ENCODE results near the gene SMIM1. TPM values are rescaled to one million over a fixed set of nuclear protein-coding genes. Genes with fewer than 3 reads are reported as not detected.

SMIM1 gene
- total and polyA plus RNA-seq, 2 donors (not counting 1 experiment from before 2014, with no cell fraction given), result 2.0 TPM; not detected in 1

GRCh38 chr1:3738943-3739342 lies 33.6 kb upstream of the SMIM1 start:
- no peaks in the 10 kb centered on the region for H3K27me3 ChIP-seq (ENCODE audit: control insufficient read depth, insufficient read depth, low read length)
- no peaks in the 10 kb centered on the region for H3K9me3 ChIP-seq (ENCODE audit: control insufficient read depth, insufficient read depth, low read depth, low read length)
- H3K27ac ChIP-seq (ENCODE audit: insufficient read depth, low read length), result no peak overlapping the region
- no peaks in the 10 kb centered on the region for H4K20me1 ChIP-seq (ENCODE audit: control insufficient read depth, extremely low read depth, insufficient read depth, low read length)
- no peak overlapping the region for H3K4me3 ChIP-seq (replicated peaks in 1 of 4; ENCODE audit: control extremely low read depth in 1 of 4, insufficient read depth in 1 of 4, low read depth in 3 of 4, low read length in 4 of 4)
- peaks cover 13% of the 10 kb centered on the region for H3K36me3 ChIP-seq (ENCODE audit: control insufficient read depth, insufficient read depth, low read length)
- H3K79me2 ChIP-seq (ENCODE audit: control insufficient read depth, insufficient read depth, low read length), result no peaks in the 10 kb centered on the region
- H3K4me2 ChIP-seq (ENCODE audit: extremely low read depth, insufficient read depth, low read length), result no peak overlapping the region
- H3K9ac ChIP-seq (ENCODE audit: insufficient read depth, low read length), result no peak overlapping the region
- no peak overlapping the region for H2AFZ ChIP-seq (ENCODE audit: low read length)
- TF ChIP-seq CTCF (conservative IDR thresholded peaks at IDR 0.05 in 1 of 2, IDR thresholded peaks at IDR 0.05 in 1 of 2; ENCODE audit: low read depth in 1 of 2, low read length in 2 of 2), result no peak
- TF ChIP-seq EZH2 (IDR thresholded peaks at IDR 0.05; ENCODE audit: low read length, missing control alignments), result no peak
- DNase-seq (ENCODE audit: low read depth in 2 of 2), result no peak
- H3K4me1 ChIP-seq (ENCODE audit: control insufficient read depth, extremely low read depth, insufficient read depth, low read length), result no peaks in the 10 kb centered on the region

GRCh38 chr1:3740042-3740441 lies 32.5 kb upstream of the SMIM1 start:
- no peaks in the 10 kb centered on the region for H3K27me3 ChIP-seq (ENCODE audit: control insufficient read depth, insufficient read depth, low read length)
- peaks cover 13% of the 10 kb centered on the region for H3K36me3 ChIP-seq (ENCODE audit: control insufficient read depth, insufficient read depth, low read length)
- no peak overlapping the region for H3K4me3 ChIP-seq (replicated peaks in 1 of 4; ENCODE audit: control extremely low read depth in 1 of 4, insufficient read depth in 1 of 4, low read depth in 3 of 4, low read length in 4 of 4)
- no peak for DNase-seq (ENCODE audit: low read depth in 2 of 2)
- no peak overlapping the region for H3K27ac ChIP-seq (ENCODE audit: insufficient read depth, low read length)
- no peak for TF ChIP-seq EZH2 (IDR thresholded peaks at IDR 0.05; ENCODE audit: low read length, missing control alignments)
- TF ChIP-seq CTCF (conservative IDR thresholded peaks at IDR 0.05 in 1 of 2, IDR thresholded peaks at IDR 0.05 in 1 of 2; ENCODE audit: low read depth in 1 of 2, low read length in 2 of 2), result no peak
- H3K9ac ChIP-seq (ENCODE audit: insufficient read depth, low read length), result no peak overlapping the region
- no peaks in the 10 kb centered on the region for H4K20me1 ChIP-seq (ENCODE audit: control insufficient read depth, extremely low read depth, insufficient read depth, low read length)
- no peak overlapping the region for H2AFZ ChIP-seq (ENCODE audit: low read length)
- H3K4me2 ChIP-seq (ENCODE audit: extremely low read depth, insufficient read depth, low read length), result no peak overlapping the region
- H3K9me3 ChIP-seq (ENCODE audit: control insufficient read depth, insufficient read depth, low read depth, low read length), result no peaks in the 10 kb centered on the region
- no peaks in the 10 kb centered on the region for H3K79me2 ChIP-seq (ENCODE audit: control insufficient read depth, insufficient read depth, low read length)
- H3K4me1 ChIP-seq (ENCODE audit: control insufficient read depth, extremely low read depth, insufficient read depth, low read length), result no peaks in the 10 kb centered on the region

- no peaks in the 10 kb centered on the region for H3K9me3 ChIP-seq (ENCODE audit: control insufficient read depth, insufficient read depth, low read depth, low read length)
- H3K9ac ChIP-seq (ENCODE audit: insufficient read depth, low read length), result no peak overlapping the region
- H3K79me2 ChIP-seq (ENCODE audit: control insufficient read depth, insufficient read depth, low read length), result no peaks in the 10 kb centered on the region
- no peak overlapping the region for H3K27ac ChIP-seq (ENCODE audit: insufficient read depth, low read length)
- no peaks in the 10 kb centered on the region for H3K4me1 ChIP-seq (ENCODE audit: control insufficient read depth, extremely low read depth, insufficient read depth, low read length)
- no peaks in the 10 kb centered on the region for H3K27me3 ChIP-seq (ENCODE audit: control insufficient read depth, insufficient read depth, low read length)
- H3K36me3 ChIP-seq (ENCODE audit: control insufficient read depth, insufficient read depth, low read length), result peaks cover 13% of the 10 kb centered on the region
- no peak overlapping the region for H3K4me3 ChIP-seq (replicated peaks in 1 of 4; ENCODE audit: control extremely low read depth in 1 of 4, insufficient read depth in 1 of 4, low read depth in 3 of 4, low read length in 4 of 4)
- DNase-seq (ENCODE audit: low read depth in 2 of 2), result no peak
- H3K4me2 ChIP-seq (ENCODE audit: extremely low read depth, insufficient read depth, low read length), result no peak overlapping the region
- H4K20me1 ChIP-seq (ENCODE audit: control insufficient read depth, extremely low read depth, insufficient read depth, low read length), result no peaks in the 10 kb centered on the region
- H2AFZ ChIP-seq (ENCODE audit: low read length), result no peak overlapping the region
- TF ChIP-seq EZH2 (IDR thresholded peaks at IDR 0.05; ENCODE audit: low read length, missing control alignments) (no peak), CTCF (conservative IDR thresholded peaks at IDR 0.05 in 1 of 2, IDR thresholded peaks at IDR 0.05 in 1 of 2; ENCODE audit: low read depth in 1 of 2, low read length in 2 of 2) (no peak)
These were observed 31.8 kb upstream of the SMIM1 start for GRCh38 chr1:3740752-3741151.

All from fibroblast of lung (primary cell).